ENCODE measurements around the gene FRY.

FRY gene

DNA sequence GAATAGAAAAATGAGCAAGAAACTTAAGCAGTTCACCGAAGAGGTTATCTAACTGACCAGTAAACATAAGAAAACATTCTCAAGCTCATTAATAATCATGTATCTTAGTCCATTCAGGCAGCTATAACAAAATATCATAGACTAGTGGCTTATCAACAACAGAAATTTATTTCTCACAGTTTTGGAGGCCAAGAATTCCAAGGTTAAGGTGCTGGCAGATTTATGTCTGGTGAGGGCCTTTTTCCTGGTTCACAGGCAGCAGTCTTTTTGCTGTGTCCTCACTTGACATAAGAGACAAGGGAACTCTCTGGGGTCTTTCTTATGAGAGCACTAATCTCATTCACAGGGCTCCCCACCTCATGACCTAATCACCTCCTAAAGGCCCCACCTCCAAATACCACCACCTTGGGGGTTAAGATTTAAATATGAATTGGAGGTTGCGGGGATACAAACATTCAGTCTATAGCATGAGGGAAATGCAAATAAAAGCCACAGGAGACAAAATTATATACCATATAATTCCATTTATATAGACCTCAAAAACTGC lies 160.0 kb downstream of the FRY start:
- TF ChIP-seq ZNF274 (IDR thresholded peaks at IDR 0.05; ENCODE audit: low read depth, low read length) = no peak
- H3K4me3 ChIP-seq (ENCODE audit: low read length) = no peak overlapping the region

DNA sequence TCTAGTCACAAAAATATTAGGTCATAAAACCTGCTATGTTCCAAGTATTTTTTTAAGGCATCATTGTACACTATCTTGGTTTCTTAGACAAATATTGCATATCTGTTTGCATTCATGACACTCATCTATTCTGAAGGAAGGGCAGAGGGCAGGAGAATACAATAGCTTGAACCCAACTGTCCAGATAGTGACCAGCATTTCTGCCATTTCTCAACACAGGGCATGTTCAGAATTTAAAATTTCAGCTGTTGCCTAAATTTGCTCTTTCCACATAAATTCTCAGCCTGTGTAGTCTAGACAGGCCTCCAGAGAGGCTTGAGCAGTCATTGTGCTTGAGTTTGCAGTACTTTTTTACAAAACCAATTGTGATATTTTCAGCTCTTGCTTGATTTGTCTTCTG lies 164.1 kb downstream of the FRY start:
- H3K4me3 ChIP-seq (ENCODE audit: low read length) = no peak overlapping the region
- no peak for TF ChIP-seq ZNF274 (IDR thresholded peaks at IDR 0.05; ENCODE audit: low read depth, low read length)

DNA sequence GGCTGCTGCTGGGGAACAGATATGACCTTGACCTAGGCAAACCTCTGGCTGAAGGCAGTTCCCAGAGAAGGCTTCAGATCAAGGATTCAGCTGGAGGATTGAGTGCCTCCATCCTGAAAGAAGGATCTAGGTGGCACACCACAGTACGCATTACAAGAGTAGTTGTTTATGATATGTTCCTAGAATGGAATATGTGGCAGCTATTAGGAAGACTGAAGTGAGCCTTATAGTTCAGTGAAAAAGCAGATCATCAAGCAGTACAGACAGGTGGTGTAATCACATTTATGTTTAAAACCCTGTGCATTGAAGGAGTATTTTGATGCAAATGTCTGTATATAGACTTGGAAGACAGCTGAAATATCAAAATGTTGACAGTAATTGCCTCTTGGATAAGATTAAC lies 167.6 kb downstream of the FRY start:
- no peak for TF ChIP-seq ZNF274 (IDR thresholded peaks at IDR 0.05; ENCODE audit: low read depth, low read length)
- H3K4me3 ChIP-seq (ENCODE audit: low read length) = no peak overlapping the region

DNA sequence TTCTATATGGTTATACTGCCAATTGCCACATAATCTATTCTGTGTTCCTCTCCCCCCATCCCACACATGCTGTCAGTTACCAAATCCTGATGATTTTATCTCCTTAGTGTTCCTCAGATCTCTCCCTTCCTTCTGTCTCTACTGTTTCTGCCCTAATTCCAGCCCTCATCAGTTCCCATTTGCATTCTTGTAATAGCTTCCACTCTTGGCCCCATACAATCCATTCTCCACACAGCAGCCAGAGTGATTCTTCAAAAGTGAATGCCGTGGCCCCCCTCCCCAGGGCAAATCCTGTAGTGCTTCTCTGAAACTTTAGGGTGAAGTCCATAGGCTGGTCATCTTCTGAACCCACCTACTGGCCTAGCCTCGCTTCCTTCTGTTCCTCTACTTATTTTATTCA lies 169.2 kb downstream of the FRY start:
- TF ChIP-seq ZNF274 (IDR thresholded peaks at IDR 0.05; ENCODE audit: low read depth, low read length) = no peak
- no peak overlapping the region for H3K4me3 ChIP-seq (ENCODE audit: low read length)

DNA sequence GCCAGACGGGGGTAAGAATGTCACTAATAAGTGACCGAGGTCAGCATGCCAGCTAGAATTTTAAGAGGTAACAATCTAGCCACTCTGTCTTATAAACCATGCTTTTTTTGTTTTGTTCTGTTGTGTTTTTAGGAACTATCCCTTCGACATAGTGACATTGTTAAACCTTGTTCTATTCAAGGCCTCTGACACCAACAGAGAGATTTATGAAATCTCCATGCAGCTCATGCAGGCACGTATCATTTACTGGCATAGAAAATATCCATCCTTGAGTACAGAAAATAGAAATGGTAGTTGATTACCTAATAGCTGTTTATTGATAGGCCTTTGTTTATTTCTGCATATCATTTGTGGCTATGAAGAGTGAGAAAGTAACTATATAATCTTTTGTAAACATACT lies 170.2 kb downstream of the FRY start:
- no peak for TF ChIP-seq ZNF274 (IDR thresholded peaks at IDR 0.05; ENCODE audit: low read depth, low read length)
- no peak overlapping the region for H3K4me3 ChIP-seq (ENCODE audit: low read length)

DNA sequence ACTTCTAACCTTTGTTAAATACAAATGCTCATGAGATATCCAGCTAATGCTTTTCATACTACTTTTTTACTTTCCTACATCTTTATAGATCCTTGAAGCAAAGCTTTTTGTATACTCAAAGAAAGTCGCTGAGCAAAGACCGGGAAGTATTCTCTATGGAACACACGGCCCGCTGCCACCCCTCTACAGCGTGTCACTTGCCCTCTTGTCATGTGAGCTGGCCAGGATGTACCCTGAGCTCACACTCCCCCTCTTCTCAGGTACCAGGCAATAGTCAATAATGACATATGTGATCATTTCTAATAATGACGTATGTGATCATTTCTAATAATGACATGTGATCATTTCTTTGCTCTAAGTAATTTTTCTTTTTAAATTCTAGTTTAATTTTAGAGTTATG lies 170.7 kb downstream of the FRY start:
- no peak for TF ChIP-seq ZNF274 (IDR thresholded peaks at IDR 0.05; ENCODE audit: low read depth, low read length)
- no peak overlapping the region for H3K4me3 ChIP-seq (ENCODE audit: low read length)

DNA sequence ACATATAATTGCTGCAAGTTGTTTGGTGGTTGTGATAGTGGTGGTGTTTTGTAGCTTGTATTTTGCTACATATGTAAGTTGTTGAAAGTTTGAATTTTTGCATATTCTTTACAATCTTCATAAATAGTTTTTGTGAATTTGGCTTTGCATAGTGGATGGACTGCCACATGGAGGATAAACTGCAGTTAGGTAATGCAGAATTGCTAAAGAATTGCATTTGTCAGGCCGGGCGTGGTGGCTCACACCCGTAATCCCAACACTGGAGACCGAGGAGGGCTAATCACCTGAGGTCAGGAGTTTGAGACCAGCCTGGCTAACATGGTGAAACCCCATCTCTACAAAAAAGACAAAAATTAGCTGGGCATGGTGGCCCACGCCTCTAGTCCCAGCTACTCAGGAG lies 171.6 kb downstream of the FRY start:
- no peak overlapping the region for H3K4me3 ChIP-seq (ENCODE audit: low read length)
- no peak for TF ChIP-seq ZNF274 (IDR thresholded peaks at IDR 0.05; ENCODE audit: low read depth, low read length)

DNA sequence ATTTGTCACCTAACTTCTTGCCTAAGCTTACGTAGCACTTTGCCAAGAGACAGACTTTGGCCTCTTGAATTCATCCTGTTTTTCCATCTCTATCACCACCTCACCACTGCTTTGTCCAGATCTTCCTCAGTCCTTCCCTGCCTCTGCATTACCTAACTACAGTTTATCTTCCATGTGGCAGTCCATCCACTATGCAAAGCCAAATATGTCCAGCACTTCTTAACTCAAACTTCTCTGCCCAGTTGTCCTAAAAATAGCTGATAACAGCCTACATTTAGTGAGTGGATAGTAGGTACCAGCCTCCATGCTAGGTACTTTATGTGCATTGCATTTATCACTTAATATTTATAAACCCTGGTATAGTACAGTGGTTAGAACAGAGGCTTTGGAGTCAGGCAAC lies 172.2 kb downstream of the FRY start:
- TF ChIP-seq ZNF274 (IDR thresholded peaks at IDR 0.05; ENCODE audit: low read depth, low read length) = no peak

DNA sequence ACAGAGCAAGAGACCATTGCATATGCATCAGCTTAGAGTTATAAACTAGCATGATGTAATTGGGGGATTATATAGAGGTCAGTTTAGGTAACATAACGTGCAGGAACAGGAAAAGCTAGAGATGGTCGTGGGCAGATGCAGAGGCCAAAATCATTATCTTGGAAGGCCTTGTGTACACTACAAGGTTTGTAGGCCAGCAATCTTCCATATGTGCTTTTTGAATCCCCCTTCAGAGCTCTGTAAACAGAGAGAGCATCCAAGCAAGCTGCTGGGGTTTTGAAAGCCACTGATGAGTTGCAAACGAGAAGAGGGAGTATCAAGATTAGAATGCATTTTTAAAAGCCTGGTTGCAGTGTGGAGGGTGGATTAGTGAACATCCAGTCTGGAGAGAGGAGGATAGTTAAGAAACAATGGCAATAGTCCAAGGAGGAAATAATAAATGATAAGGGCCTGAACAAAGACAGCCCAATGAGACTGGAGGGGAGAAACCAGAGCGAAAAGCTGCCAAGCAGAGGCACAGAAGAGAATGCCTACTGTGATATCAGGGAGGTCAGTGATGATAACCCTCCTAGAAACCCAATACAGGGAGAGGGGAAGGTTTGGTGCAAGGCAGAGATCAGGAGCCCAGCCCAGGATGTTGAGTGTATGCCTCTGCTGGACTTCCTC lies 174.0 kb downstream of the FRY start:
- no peak for TF ChIP-seq ZNF274 (IDR thresholded peaks at IDR 0.05; ENCODE audit: low read depth, low read length)

More for the DNA sequence above, 172.2 kb downstream of the FRY start:
- H3K4me3 ChIP-seq (ENCODE audit: low read length) = no peak overlapping the region

DNA sequence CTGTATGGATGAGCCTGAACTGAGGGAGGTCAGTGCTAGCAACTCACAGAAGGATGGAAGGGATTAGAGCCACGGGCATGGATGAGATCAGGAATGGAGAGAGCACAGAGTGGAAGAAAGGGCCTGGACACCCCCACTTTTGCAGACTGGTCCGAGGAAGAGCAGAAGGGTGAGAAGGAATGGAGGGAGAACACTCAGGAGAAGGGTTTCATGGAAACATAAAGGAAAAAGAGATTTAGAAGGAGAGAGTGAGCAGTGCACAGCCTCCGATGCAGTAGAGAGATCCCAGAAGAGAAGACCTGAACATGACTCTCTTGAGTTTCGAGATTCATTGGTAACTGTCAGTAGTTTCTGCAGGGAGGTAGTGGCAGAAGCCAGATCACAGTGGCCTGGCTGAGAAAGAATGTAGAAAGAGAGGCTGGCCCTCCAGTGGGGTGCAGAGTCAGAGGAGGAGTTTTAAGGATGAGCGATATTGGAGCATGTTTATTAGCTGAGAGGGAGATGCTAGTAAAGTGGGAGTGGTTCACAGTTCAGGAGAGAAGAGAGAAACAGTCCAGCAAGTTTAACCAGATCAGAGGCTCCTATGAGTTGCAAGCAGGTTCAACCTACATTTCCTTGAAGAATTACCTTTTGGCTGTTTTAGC lies 174.6 kb downstream of the FRY start:
- TF ChIP-seq ZNF274 (IDR thresholded peaks at IDR 0.05; ENCODE audit: low read depth, low read length) = no peak
- no peak overlapping the region for H3K4me3 ChIP-seq (ENCODE audit: low read length)

More for the DNA sequence above, 174.0 kb downstream of the FRY start:
- H3K4me3 ChIP-seq (ENCODE audit: low read length) = no peak overlapping the region

DNA sequence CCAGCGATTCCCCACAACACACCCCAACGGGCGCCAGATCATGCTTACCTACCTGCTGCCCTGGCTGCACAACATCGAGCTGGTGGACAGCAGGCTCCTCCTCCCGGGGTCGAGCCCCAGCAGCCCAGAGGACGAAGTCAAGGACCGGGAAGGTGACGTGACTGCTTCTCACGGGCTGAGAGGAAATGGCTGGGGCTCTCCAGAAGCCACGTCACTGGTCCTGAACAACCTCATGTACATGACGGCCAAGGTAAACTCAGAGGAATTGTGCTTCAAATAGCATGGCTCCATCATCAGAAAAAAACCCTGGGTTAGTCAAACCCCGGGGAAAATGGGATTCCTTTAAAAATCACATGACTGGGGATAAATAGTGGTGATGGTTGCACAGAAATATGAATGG lies 177.3 kb downstream of the FRY start:
- no peak for TF ChIP-seq ZNF274 (IDR thresholded peaks at IDR 0.05; ENCODE audit: low read depth, low read length)
- no peak overlapping the region for H3K4me3 ChIP-seq (ENCODE audit: low read length)

DNA sequence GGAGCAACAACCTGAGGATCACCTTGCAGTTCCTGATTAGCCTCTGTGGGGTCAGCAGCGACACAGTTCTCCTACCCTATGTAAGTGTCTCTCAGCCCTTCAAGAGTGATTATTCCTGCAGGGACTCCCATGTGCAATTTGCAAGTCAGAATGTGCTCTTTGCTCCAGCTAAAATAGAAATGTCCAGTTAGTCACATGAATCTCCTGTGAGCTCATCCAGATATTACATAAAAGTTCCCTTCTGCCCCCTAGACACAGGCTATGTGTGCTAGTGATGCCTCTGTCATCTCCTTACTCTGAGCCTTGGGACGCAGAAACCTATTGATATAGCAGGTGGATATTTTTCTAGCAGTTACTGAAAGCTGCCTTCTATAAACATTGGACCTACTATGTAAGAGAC lies 178.1 kb downstream of the FRY start:
- H3K4me3 ChIP-seq (ENCODE audit: low read length) = no peak overlapping the region
- TF ChIP-seq ZNF274 (IDR thresholded peaks at IDR 0.05; ENCODE audit: low read depth, low read length) = no peak

DNA sequence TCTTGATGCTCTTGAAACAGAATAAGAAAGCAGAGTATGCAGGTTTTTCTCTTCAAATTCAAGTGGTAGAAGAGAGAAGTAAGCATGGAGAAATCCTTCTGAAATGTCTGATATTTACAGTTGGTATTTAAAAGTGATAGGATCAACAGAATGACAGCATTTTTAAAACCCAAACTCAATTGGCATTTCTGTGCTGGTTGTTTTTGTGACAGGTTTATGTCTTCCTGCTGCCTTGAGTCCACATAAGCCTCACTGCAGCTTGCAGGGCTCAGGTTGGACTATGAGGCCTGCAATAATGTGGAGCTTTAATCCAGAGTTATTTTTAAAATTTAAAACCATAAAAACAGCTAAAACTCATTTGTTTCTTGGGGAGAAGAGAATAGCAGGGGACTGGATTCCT lies 178.5 kb downstream of the FRY start:
- TF ChIP-seq ZNF274 (IDR thresholded peaks at IDR 0.05; ENCODE audit: low read depth, low read length) = no peak
- H3K4me3 ChIP-seq (ENCODE audit: low read length) = no peak overlapping the region

DNA sequence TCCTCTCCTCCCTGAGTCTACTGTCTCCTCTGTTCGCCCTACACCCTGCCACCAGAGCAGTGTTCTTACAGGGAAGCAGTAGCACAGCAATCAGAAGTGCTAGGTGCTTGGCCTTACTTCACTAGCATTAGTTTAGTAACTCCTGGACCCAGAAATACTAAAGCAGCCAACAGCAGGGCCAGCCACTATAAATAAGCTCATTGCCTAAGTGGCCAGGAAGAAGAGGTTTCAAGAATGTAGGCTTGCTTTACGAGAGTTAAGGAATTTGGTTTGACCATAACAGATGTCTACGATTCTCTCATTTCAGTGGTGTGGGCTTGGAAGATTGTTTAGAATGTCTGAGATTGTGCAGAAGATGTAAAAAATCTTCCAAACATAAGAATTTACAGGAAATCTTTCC lies 180.2 kb downstream of the FRY start:
- TF ChIP-seq ZNF274 (IDR thresholded peaks at IDR 0.05; ENCODE audit: low read depth, low read length) = no peak
- H3K4me3 ChIP-seq (ENCODE audit: low read length) = no peak overlapping the region

DNA sequence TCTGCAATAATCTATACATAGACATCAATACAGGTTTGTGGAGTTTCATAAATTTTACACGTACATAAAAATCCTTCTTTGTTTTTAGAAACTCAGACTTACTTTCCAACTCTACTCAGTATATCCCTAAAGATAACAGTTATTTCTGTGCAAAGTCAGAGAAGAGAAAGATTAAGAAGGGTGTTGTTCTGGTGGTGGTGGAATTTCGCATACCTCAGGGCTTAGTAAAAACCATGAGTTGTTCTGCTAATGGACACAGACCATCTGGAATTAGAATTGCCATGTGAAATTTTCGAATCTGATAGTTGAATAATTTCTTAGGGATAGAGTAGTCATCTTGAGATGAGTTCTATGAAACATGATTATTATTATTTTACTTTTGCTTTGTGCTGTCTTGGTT lies 180.8 kb downstream of the FRY start:
- TF ChIP-seq ZNF274 (IDR thresholded peaks at IDR 0.05; ENCODE audit: low read depth, low read length) = no peak
- H3K4me3 ChIP-seq (ENCODE audit: low read length) = no peak overlapping the region
